NT2/D1 (cell line): Measurements from ENCODE around the gene OSBPL2.

Experiments
- DNase-seq: peaks from one replicate; pipeline ENCODE4 v3.0.0-alpha.2; 2011; ENCODE audit warnings: low read depth, low spot score
- H3K27me3 ChIP-seq: 2 replicates; pipeline ENCODE4 v1.6.0; 2011; ENCODE audit warnings: mild to moderate bottlenecking; ENCODE audit not compliant: insufficient read length, insufficient read depth
- H3K36me3 ChIP-seq: 2 replicates; pipeline ENCODE4 v1.6.1; 2011; ENCODE audit warnings: mild to moderate bottlenecking, low read length, mixed read lengths; ENCODE audit not compliant: insufficient read depth, insufficient read length
- H3K4me1 ChIP-seq: 2 replicates; pipeline ENCODE4 v1.5.1; 2011; ENCODE audit not compliant: insufficient read depth, insufficient read length
- H3K4me3 ChIP-seq: 2 replicates; pipeline ENCODE4 v1.5.1; 2011; ENCODE audit warnings: low read depth; ENCODE audit not compliant: insufficient read length
- H3K9ac ChIP-seq: 2 replicates; pipeline ENCODE4 v1.6.0; 2011; ENCODE audit warnings: low read depth; ENCODE audit not compliant: insufficient read length
- H3K9me3 ChIP-seq: 2 replicates; pipeline ENCODE4 v1.5.1; 2011; ENCODE audit warnings: mild to moderate bottlenecking, low read length; ENCODE audit not compliant: insufficient read depth
- SUZ12 ChIP-seq: IDR thresholded peaks from 2 replicates; pipeline ENCODE4 v1.6.1; 2011; ENCODE audit not compliant: insufficient read length, insufficient read depth; ENCODE audit errors: extremely low read depth
- YY1 ChIP-seq: IDR thresholded peaks from 2 replicates; pipeline ENCODE4 v1.6.1; 2011; ENCODE audit not compliant: insufficient read length, insufficient read depth
- ZNF274 ChIP-seq: IDR thresholded peaks from 2 replicates; pipeline ENCODE4 v1.6.1; 2011; ENCODE audit warnings: mild to moderate bottlenecking, low read depth, low read length

OSBPL2 gene

DNA sequence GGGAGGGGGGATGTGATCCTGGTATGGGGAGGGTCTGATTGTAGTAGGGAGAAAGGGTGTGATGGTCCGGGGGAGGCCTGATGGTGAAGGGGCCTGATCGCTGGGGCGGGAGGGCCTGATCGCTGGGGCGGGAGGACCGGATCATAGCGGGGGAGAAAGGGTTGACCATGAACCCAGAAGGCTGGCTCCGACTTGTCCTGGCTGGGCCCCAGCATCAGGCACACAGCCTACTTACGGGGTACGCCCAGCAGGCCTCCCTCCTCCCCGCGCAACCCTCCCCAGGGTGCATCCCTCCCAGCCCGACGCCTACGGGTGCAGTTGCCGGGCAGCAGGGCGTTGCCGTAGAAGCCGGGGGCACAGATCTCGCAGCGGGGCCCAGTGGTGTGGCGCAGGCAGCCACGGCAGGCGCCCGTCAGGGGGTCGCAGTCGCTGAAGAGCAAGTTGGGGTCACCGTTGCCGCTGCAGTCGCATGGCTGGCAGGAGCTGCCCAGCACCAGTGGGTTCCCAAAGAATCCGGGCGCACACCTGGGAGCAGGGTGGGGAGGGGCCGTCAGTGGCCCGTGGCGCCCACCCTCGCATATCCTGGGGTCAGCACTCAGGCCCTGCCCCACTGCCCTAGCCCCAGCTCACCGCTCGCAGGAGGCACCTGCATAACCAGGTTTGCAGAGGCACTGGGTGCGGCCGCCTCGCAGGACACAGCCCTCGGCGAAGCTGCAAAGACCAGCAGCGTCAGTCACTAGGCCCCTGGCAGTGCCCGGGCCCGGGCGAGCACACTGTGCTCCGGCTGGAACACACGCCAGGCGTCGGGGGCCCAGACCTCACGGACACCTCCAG is 85.0 kb downstream of the OSBPL2 start:
- H3K9me3 ChIP-seq, result peaks cover 30% of the 10 kb centered on the region; the same call in 1 of the 2 replicates
- H3K9ac ChIP-seq, result no peak overlapping the region
- H3K27me3 ChIP-seq, result no peaks in the 10 kb centered on the region
- no peak overlapping the region for H3K4me3 ChIP-seq
- no peak for DNase-seq
- peaks cover 88% of the 10 kb centered on the region for H3K36me3 ChIP-seq
- peaks cover 5% of the 10 kb centered on the region for H3K4me1 ChIP-seq
- TF ChIP-seq SUZ12 (no peak), ZNF274 (no peak), YY1 (no peak)

DNA sequence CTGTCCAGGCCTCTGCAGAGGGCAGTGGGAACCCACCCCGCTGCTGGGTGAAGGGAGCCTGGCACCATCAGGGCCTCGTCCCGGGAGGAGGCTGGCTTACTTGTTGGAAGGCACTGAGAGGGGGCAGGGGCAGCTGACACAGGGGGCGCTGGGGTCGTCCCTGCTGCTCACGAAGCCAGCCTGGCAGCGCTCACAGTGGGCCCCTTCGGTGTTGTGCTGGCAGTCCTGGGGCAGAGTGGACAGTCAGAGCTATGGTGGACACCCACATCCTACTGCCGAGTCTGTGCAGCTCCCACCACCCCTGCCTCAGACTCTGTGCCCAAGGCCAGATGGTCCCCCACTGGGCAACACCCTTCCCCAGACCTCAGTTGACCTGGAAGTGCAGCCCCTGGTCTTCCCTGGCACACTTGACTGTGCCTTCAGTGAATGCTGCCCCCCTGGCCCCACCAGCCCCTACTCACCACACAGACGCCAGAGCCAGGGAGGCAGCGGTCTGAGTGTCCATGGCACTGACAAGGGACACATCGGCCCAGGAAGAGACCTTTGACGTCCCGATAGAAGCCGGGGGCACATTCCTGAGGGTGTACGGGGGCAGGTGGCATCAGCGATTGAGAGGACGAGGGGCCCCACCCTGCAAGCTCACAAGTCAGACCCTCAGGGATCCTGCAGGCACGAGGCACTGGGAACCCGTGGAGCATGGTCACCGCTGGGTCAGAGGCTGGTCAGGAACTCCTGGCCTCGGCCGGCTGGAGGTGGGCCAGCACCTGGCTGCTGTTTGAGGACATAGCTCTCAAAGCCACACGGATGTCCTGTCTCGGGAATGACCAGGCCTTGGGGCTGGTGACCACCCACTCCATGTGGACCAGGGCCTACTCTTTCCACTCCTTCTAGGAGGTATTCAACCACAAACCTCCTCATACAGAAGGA is 85.9 kb downstream of the OSBPL2 start:
- Histone ChIP-seq H3K4me1 (peaks cover 5% of the 10 kb centered on the region), H3K4me3 (no peak overlapping the region), H3K9ac (no peak overlapping the region), H3K36me3 (peaks cover 88% of the 10 kb centered on the region), H3K9me3 (peaks cover 21% of the 10 kb centered on the region; the same call in 1 of the 2 replicates), H3K27me3 (no peaks in the 10 kb centered on the region)
- TF ChIP-seq YY1 (no peak), ZNF274 (no peak), SUZ12 (no peak)
- no peak for DNase-seq

GRCh38 chr20:62325172-62325905 is 87.0 kb downstream of the OSBPL2 start:
- no peak for DNase-seq
- Histone ChIP-seq H3K36me3 (peaks cover 90% of the 10 kb centered on the region), H3K9me3 (peaks cover 19% of the 10 kb centered on the region; the same call in 1 of the 2 replicates), H3K4me3 (no peak overlapping the region), H3K27me3 (no peaks in the 10 kb centered on the region), H3K4me1 (peaks cover 5% of the 10 kb centered on the region), H3K9ac (no peak overlapping the region)
- TF ChIP-seq SUZ12 (no peak), ZNF274 (no peak), YY1 (no peak)

DNA sequence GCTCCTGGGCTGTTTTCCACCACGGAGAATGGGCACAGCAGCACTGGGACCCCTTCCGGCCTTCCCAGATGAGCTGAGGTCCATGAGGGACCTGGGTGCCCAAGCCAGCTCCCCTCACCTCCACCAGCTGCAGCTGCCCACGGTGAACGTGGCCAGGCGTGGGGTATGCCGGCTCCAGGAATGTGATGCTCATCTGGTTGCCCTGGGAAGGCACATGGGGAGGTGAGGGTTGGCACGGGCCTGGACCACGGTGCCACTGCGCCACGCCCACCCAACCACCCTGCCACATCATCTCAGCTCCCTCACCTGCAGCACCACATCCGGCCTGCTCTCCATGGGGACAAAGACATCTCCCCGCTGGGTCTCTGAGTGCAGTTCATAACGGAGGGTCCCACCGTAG is 88.2 kb downstream of the OSBPL2 start:
- Histone ChIP-seq H3K4me1 (peaks cover 5% of the 10 kb centered on the region), H3K36me3 (peaks cover 94% of the 10 kb centered on the region), H3K9ac (no peak overlapping the region), H3K4me3 (no peak overlapping the region), H3K27me3 (no peaks in the 10 kb centered on the region), H3K9me3 (peaks cover 19% of the 10 kb centered on the region; the same call in 1 of the 2 replicates)
- DNase-seq, result no peak
- TF ChIP-seq ZNF274 (no peak), YY1 (no peak), SUZ12 (no peak)

- Histone ChIP-seq H3K4me3 (no peak overlapping the region), H3K9ac (no peak overlapping the region), H3K9me3 (peaks cover 14% of the 10 kb centered on the region; the same call in 1 of the 2 replicates), H3K4me1 (peaks cover 5% of the 10 kb centered on the region), H3K27me3 (no peaks in the 10 kb centered on the region), H3K36me3 (peaks cover 95% of the 10 kb centered on the region)
- TF ChIP-seq SUZ12 (no peak), ZNF274 (no peak), YY1 (no peak)
- DNase-seq, result no peak
These were observed 88.8 kb downstream of the OSBPL2 start for GRCh38 chr20:62326959-62327725.

- no peak overlapping the region for H3K9ac ChIP-seq
- H3K27me3 ChIP-seq, result no peaks in the 10 kb centered on the region
- TF ChIP-seq SUZ12, result no peak
- TF ChIP-seq ZNF274, result no peak
- TF ChIP-seq YY1, result no peak
- no peak overlapping the region for H3K4me3 ChIP-seq
- H3K9me3 ChIP-seq, result peaks cover 13% of the 10 kb centered on the region; the same call in 1 of the 2 replicates
- no peak for DNase-seq
- H3K4me1 ChIP-seq, result peaks cover 5% of the 10 kb centered on the region
- H3K36me3 ChIP-seq, result peaks cover 97% of the 10 kb centered on the region
These were observed 89.6 kb downstream of the OSBPL2 start for GRCh38 chr20:62327726-62328495.
